GM12878 (cell line): Measurements from ENCODE around the gene PRKCI. TPM values are rescaled to one million over a fixed set of nuclear protein-coding genes. Genes with fewer than 3 reads are reported as not detected.

Source experiments
- ATAC-seq: fragments of 200-7000 bp; cut with Tn5 transposase; 3 replicates; pipeline ENCODE4 v1.9.1; 2020; ENCODE audit warnings: mild to moderate bottlenecking, moderate library complexity
- BruUV-seq: library from RNA; stranded (reverse); fragments of 400-500 nt; replicated peaks from 2 replicates; lab custom pipeline; 2021; lab: Mats Ljungman, UMichigan
- CTCF ChIA-PET: fragments of 300-600 bp; sonication (Branson Sonifier 250); formaldehyde crosslinking; extraction: SDS; loops from one replicate; lab custom pipeline; 2021; ENCODE audit warnings: inconsistent platforms; lab: Yijun Ruan, JAX
- POLR2A ChIA-PET: fragments of 350-600 bp; formaldehyde crosslinking; extraction: SDS; loops from one replicate; lab custom pipeline; 2021; ENCODE audit warnings: inconsistent platforms; lab: Charles Lee
- RAD21 ChIA-PET: fragments of 300-600 bp; sonication (Branson Sonifier 250); formaldehyde crosslinking; loops from one replicate; lab custom pipeline; 2023; ENCODE audit warnings: antibody characterized with exemption; ENCODE audit not compliant: unreplicated experiment; lab: Charles Lee
- SMC1A ChIA-PET: fragments of 300-600 bp; sonication (Branson Sonifier 250); formaldehyde crosslinking; loops from one replicate; lab custom pipeline; 2023; ENCODE audit not compliant: unreplicated experiment, uncharacterized antibody; lab: Charles Lee
- DNase-seq: peaks from one replicate; pipeline ENCODE4 v3.0.0-alpha.2; 2011; ENCODE audit warnings: low read depth, low spot score
- FAIRE-seq: peaks from 3 replicates; lab custom pipeline; 2011; peaks lifted over from hg19 to GRCh38; lab: Jason Lieb, UNC
- H2AFZ ChIP-seq: 2 replicates; pipeline ENCODE4 v1.6.0; 2011; ENCODE audit warnings: low read depth, low read length, control low read depth; ENCODE audit not compliant: control insufficient read depth
- H3K27ac ChIP-seq: 2 replicates; pipeline ENCODE4 v1.5.1; 2011; ENCODE audit warnings: control low read depth; ENCODE audit not compliant: control insufficient read depth, insufficient read depth
- H3K27me3 ChIP-seq, 2 experiments: replicated peaks in 1 of 2; 2 replicates each; pipeline versions ENCODE4 v1.6.0 to v1.6.1; 2011; ENCODE audit warnings: low read length in 1 of 2; ENCODE audit not compliant: control insufficient read depth in 2 of 2, insufficient read depth in 2 of 2
- H3K36me3 ChIP-seq, 2 experiments: 2 replicates each; pipeline ENCODE4 v1.5.1; 2011; ENCODE audit warnings: low read length in 1 of 2; ENCODE audit not compliant: control insufficient read depth in 2 of 2, insufficient read depth in 2 of 2
- H3K4me1 ChIP-seq: 2 replicates; pipeline ENCODE4 v1.6.1; 2011; ENCODE audit warnings: mild to moderate bottlenecking, low read length, moderate library complexity, mixed read lengths; ENCODE audit not compliant: control insufficient read depth, insufficient read depth
- H3K4me2 ChIP-seq: 2 replicates; pipeline ENCODE4 v1.6.0; 2011; ENCODE audit warnings: control low read depth; ENCODE audit not compliant: control insufficient read depth, insufficient read depth
- H3K4me3 ChIP-seq: fragments of 200-600 bp; sonication (generic); 2 replicates; pipeline ENCODE4 v1.5.1; 2016
- H3K79me2 ChIP-seq: 2 replicates; pipeline ENCODE4 v1.6.0; 2011; ENCODE audit warnings: low read length; ENCODE audit not compliant: control insufficient read depth, insufficient read depth
- H3K9ac ChIP-seq: 2 replicates; pipeline ENCODE4 v1.8.0; 2011; ENCODE audit warnings: low read length, control low read depth, mixed read lengths; ENCODE audit not compliant: control insufficient read depth, insufficient read depth
- H3K9me3 ChIP-seq: replicated peaks from 3 replicates; pipeline ENCODE4 v1.5.1; 2011; ENCODE audit warnings: mild to moderate bottlenecking, low read length; ENCODE audit not compliant: control insufficient read depth, insufficient read depth
- H4K20me1 ChIP-seq: 2 replicates; pipeline ENCODE4 v1.6.0; 2011; ENCODE audit not compliant: control insufficient read depth, insufficient read depth
- ATF7 ChIP-seq: fragments of 450-650 bp; IDR thresholded peaks from 2 replicates; pipeline ENCODE4 v1.6.1; 2016; ENCODE audit warnings: low read depth, mild to moderate bottlenecking
- BMI1 ChIP-seq: fragments of 450-650 bp; IDR thresholded peaks from 2 replicates; pipeline ENCODE4 v1.6.1; 2016; ENCODE audit warnings: mild to moderate bottlenecking, moderate library complexity, borderline replicate concordance
- CBFB ChIP-seq: IDR thresholded peaks from 2 replicates; pipeline ENCODE4 v1.6.1; 2016; ENCODE audit warnings: antibody characterized with exemption, low read depth
- CREB1 ChIP-seq: IDR thresholded peaks from 2 replicates; pipeline ENCODE4 v1.6.1; 2012; ENCODE audit warnings: low read depth, mild to moderate bottlenecking, inconsistent platforms
- CREM ChIP-seq: IDR thresholded peaks from 2 replicates; pipeline ENCODE4 v1.6.1; 2014; ENCODE audit warnings: antibody characterized with exemption, low read depth
- DPF2 ChIP-seq: fragments of 450-650 bp; IDR thresholded peaks from 2 replicates; pipeline ENCODE4 v1.6.1; 2017; ENCODE audit warnings: mild to moderate bottlenecking
- EED ChIP-seq: sonication (generic); IDR thresholded peaks from 2 replicates; pipeline ENCODE4 v1.6.1; 2016; ENCODE audit warnings: antibody characterized with exemption, low read depth
- EP300 ChIP-seq, 2 experiments: fragments of 150-350 bp in 1 of 2; IDR thresholded peaks; 2 replicates each; pipeline ENCODE4 v1.6.1; 2011 to 2012; ENCODE audit warnings: low read depth in 2 of 2, low read length in 2 of 2, borderline replicate concordance in 1 of 2, improper control_type of control experiment in 1 of 2, inconsistent platforms in 1 of 2; ENCODE audit not compliant: control insufficient read depth in 1 of 2
- ETV6 ChIP-seq, 2 experiments: fragments of 450-650 bp in 1 of 2; IDR thresholded peaks in 1 of 2; conservative IDR thresholded peaks in 1 of 2; 2 replicates each; pipeline ENCODE4 v1.6.1; 2014; ENCODE audit warnings: antibody characterized with exemption in 1 of 2, borderline replicate concordance in 1 of 2, low read depth in 1 of 2, mild to moderate bottlenecking in 1 of 2, moderate library complexity in 1 of 2
- FOS ChIP-seq: IDR thresholded peaks from 3 replicates; pipeline ENCODE4 v1.6.1; 2011; ENCODE audit warnings: borderline replicate concordance; ENCODE audit not compliant: insufficient read length; ENCODE audit errors: extremely low read depth
- FOXM1 ChIP-seq: IDR thresholded peaks from 2 replicates; pipeline ENCODE4 v1.6.1; 2012; ENCODE audit warnings: low read depth, mild to moderate bottlenecking, inconsistent platforms, low read length, moderate library complexity
- HCFC1 ChIP-seq: fragments of 150-350 bp; IDR thresholded peaks from 2 replicates; pipeline ENCODE4 v1.6.1; 2014; ENCODE audit warnings: low read length
- IRF4 ChIP-seq: IDR thresholded peaks from 2 replicates; pipeline ENCODE4 v1.6.1; 2011; ENCODE audit warnings: low read depth, low read length
- KLF5 ChIP-seq: fragments of 450-650 bp; IDR thresholded peaks from 2 replicates; pipeline ENCODE4 v1.6.1; 2014; ENCODE audit warnings: mild to moderate bottlenecking; ENCODE audit not compliant: partially characterized antibody
- NFIC ChIP-seq: IDR thresholded peaks from 2 replicates; pipeline ENCODE4 v1.6.1; 2012; ENCODE audit warnings: low read depth, mild to moderate bottlenecking, inconsistent platforms, low read length, moderate library complexity
- NFYB ChIP-seq: IDR thresholded peaks from 2 replicates; pipeline ENCODE4 v1.6.1; 2011; ENCODE audit warnings: low read depth, mild to moderate bottlenecking, low read length, improper control_type of control experiment, moderate library complexity; ENCODE audit not compliant: insufficient read depth
- PAX5 ChIP-seq: IDR thresholded peaks from 2 replicates; pipeline ENCODE4 v1.6.1; 2011; ENCODE audit warnings: low read depth, low read length, borderline replicate concordance
- RUNX3 ChIP-seq: IDR thresholded peaks from 2 replicates; pipeline ENCODE4 v1.6.1; 2012; ENCODE audit warnings: low read length, inconsistent platforms
- SP1 ChIP-seq: IDR thresholded peaks from one replicate; pipeline ENCODE4 v1.6.1; 2011; ENCODE audit warnings: low read depth, low read length
- TARDBP ChIP-seq: IDR thresholded peaks from 2 replicates; pipeline ENCODE4 v1.6.1; 2016; ENCODE audit warnings: borderline replicate concordance
- TCF12 ChIP-seq: IDR thresholded peaks from 2 replicates; pipeline ENCODE4 v1.6.1; 2011; ENCODE audit warnings: low read depth, mild to moderate bottlenecking, low read length
- TCF3 ChIP-seq: IDR thresholded peaks from 2 replicates; pipeline ENCODE4 v1.6.1; 2012; ENCODE audit warnings: low read depth, mild to moderate bottlenecking, low read length, borderline replicate concordance; ENCODE audit not compliant: insufficient read depth
- ZNF24 ChIP-seq: fragments of 450-650 bp; IDR thresholded peaks from 2 replicates; pipeline ENCODE4 v1.6.1; 2017; ENCODE audit warnings: antibody characterized with exemption, mild to moderate bottlenecking
- WGBS: methylation state at CpG from one replicate; pipeline ENCODE4 v1.1.6; 2016; ENCODE audit warnings: low lambda C conversion rate; ENCODE audit not compliant: insufficient replicate concordance, insufficient coverage; ENCODE audit errors: missing lambda C conversion rate; 5-methylcytosine and 5-hydroxymethylcytosine counted together
- in situ Hi-C: fragments of 300-500 bp; cut with MboI; formaldehyde crosslinking; loops from 9 replicates; pipeline ENCODE4 v1.14.3; 2018; ENCODE audit warnings: mixed read lengths
- intact Hi-C: fragments of 100-400 bp; cut with micrococcal nuclease; formaldehyde crosslinking; loops from one replicate; pipeline ENCODE4 v1.14.2; 2022; ENCODE audit not compliant: unreplicated experiment
- polyA plus RNA-seq, 11 experiments: library from polyadenylated mRNA; depleted of rRNA in 4 of 11; unstranded in 6 of 11; stranded (reverse) in 5 of 11; fragments of >200 nt; fragmentation: Nextera tagmentation in 4 of 11; fragmentation: Illumina TruSeq in 1 of 11; extraction: Ambion mirVana in 4 of 11; extraction: Trizol in 1 of 11; gene quantifications; 1 replicate in 1 of 11; 2 replicates in 10 of 11; pipeline versions ENCODE4 v1.2.1 to v1.2.3, GENCODE V29; 2011 to 2016; ENCODE audit warnings: inconsistent platforms in 2 of 11, missing spikeins in 2 of 11, low read depth in 1 of 11
- total RNA-seq, 4 experiments: library from RNA; depleted of rRNA in 3 of 4; stranded (reverse); fragments of >200 nt in 3 of 4; fragmentation: Illumina TruSeq in 1 of 4; extraction: Trizol in 1 of 4; gene quantifications; 2 replicates each; pipeline versions ENCODE4 v1.2.1 to v1.2.3, GENCODE V29; 2013 to 2021
- TF ChIP-seq, protein P1 (sequence below): IDR thresholded peaks from 2 replicates; pipeline ENCODE4 v1.6.1; 2012; ENCODE audit warnings: low read depth, low read length, improper control_type of control experiment
- TF ChIP-seq, protein P2 (sequence below): IDR thresholded peaks from 2 replicates; pipeline ENCODE4 v1.6.1; 2012; ENCODE audit warnings: low read length, inconsistent platforms

The PRKCI gene
- total and polyA plus RNA-seq, 10 of the 15 experiments (the other 5 are each of a cell fraction or from before 2014, with no cell fraction given) = 3.5 to 15.4 (median 11.8) TPM

DNA sequence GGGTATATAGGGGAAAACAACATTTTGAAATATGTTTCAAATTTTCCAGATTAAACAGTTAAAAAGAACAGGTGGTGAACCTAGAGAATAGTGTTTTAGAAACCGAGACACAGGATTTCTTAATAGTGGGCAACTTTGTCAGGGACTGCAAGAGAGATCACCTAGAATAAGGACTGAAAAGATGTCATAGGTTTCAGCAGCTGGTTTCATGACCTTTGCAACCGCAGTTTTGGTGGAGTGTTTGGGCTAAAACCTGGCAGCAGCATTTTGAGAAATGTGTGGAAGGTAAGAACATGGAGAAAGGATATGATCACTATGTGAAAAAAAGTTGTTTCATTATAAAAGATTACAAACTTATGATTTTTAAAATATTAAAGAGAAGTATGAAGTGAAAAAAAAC, 34.9 kb downstream of the PRKCI start:
- H3K9me3 ChIP-seq = no peaks in the 10 kb centered on the region
- RAD21 ChIA-PET = interaction anchor here (1.6 kb wide), 1 partner anchor 99 kb away, joined by 5 read pairs; no protein-coding TSS in a partner anchor
- CTCF ChIA-PET = interaction anchor here (0.6 to 0.8 kb wide), 2 partner anchors 34 to 190 kb away, joined by 3 read pairs; no protein-coding TSS in a partner anchor
- peaks cover 26% of the 10 kb centered on the region for H3K4me1 ChIP-seq
- SMC1A ChIA-PET = no interaction called here
- peak; percentile 89 for FAIRE-seq
- H3K4me3 ChIP-seq = no peak overlapping the region; the same call in 1 of the 2 replicates
- ATAC-seq = peak; percentile 80
- WGBS = 5% methylated on average over 2 of the region's 2 CpGs
- no TSS peak for BruUV-seq
- H3K4me2 ChIP-seq = no peak overlapping the region; the same call in 1 of the 2 replicates
- no peak overlapping the region; the same call in 1 of the 2 replicates for H3K27ac ChIP-seq
- no peak overlapping the region for H3K9ac ChIP-seq
- no peak for DNase-seq
- intact Hi-C loops (loop anchor here (5.0 to 10.0 kb wide), 4 partner anchors 35 to 1838 kb away; partner anchors contain the start of genes PHC3, PRKCI and SKIL), in situ Hi-C loops (no loop called here)
- no peaks in the 10 kb centered on the region; a peak in 1 of 4 replicates for H3K36me3 ChIP-seq
- H2AFZ ChIP-seq = no peak overlapping the region
- POLR2A ChIA-PET = interaction anchor here (0.9 kb wide), 1 partner anchor 27 kb away, joined by 6 read pairs; no protein-coding TSS in a partner anchor
- no peaks in the 10 kb centered on the region for H3K79me2 ChIP-seq
- no peaks in the 10 kb centered on the region for H4K20me1 ChIP-seq
- H3K27me3 ChIP-seq = no peaks in the 10 kb centered on the region
- TF ChIP-seq, protein P1, sequence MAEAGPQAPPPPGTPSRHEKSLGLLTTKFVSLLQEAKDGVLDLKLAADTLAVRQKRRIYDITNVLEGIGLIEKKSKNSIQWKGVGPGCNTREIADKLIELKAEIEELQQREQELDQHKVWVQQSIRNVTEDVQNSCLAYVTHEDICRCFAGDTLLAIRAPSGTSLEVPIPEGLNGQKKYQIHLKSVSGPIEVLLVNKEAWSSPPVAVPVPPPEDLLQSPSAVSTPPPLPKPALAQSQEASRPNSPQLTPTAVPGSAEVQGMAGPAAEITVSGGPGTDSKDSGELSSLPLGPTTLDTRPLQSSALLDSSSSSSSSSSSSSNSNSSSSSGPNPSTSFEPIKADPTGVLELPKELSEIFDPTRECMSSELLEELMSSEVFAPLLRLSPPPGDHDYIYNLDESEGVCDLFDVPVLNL = no peak
- TF ChIP-seq RUNX3 (peak; percentile 96), PAX5 (peak; percentile 34; the same call in 1 of the 2 replicates), TCF3 (peak; percentile 81; the same call in 1 of the 2 replicates), EP300 (IDR thresholded peaks at IDR 0.05; ENCODE audit: borderline replicate concordance in 1 of 2, control insufficient read depth in 1 of 2, low read depth in 2 of 2, low read length in 2 of 2) (peak; percentile 48 to 61; a peak in 3 of 4 replicates), CREM (peak; percentile 76), CREB1 (peak; percentile 64), HCFC1 (no peak), IRF4 (peak; percentile 71; the same call in 1 of the 2 replicates), TARDBP (no peak), CBFB (peak; percentile 64; the same call in 1 of the 2 replicates), TCF12 (peak; percentile 89), SP1 (peak; percentile 34), DPF2 (peak; percentile 50), ZNF24 (0 out of 2 replicates have a peak, but pooled peaks have one; percentile 40), ATF7 (peak; percentile 73), BMI1 (peak; percentile 59; the same call in 1 of the 2 replicates), NFIC (peak; percentile 89), NFYB (no peak), EED (peak; percentile 98), FOXM1 (peak; percentile 75), KLF5 (no peak), FOS (no peak), ETV6 (conservative IDR thresholded peaks at IDR 0.05 in 1 of 2, IDR thresholded peaks at IDR 0.05 in 1 of 2; ENCODE audit: borderline replicate concordance in 1 of 2, low read depth in 1 of 2) (0 out of 4 replicates have a peak, but pooled peaks of 1 of the 2 experiments have one; percentile 23)
- TF ChIP-seq, protein P2, sequence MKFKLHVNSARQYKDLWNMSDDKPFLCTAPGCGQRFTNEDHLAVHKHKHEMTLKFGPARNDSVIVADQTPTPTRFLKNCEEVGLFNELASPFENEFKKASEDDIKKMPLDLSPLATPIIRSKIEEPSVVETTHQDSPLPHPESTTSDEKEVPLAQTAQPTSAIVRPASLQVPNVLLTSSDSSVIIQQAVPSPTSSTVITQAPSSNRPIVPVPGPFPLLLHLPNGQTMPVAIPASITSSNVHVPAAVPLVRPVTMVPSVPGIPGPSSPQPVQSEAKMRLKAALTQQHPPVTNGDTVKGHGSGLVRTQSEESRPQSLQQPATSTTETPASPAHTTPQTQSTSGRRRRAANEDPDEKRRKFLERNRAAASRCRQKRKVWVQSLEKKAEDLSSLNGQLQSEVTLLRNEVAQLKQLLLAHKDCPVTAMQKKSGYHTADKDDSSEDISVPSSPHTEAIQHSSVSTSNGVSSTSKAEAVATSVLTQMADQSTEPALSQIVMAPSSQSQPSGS = peak; percentile 76
